IMR-90 (cell line): ENCODE results near the gene MEIKIN.

Experiments
- BHLHE40 ChIP-seq: fragments of 150-350 bp; IDR thresholded peaks from 2 replicates; pipeline ENCODE4 v1.6.1; 2016; ENCODE audit warnings: mild to moderate bottlenecking, low read depth, low read length
- CEBPB ChIP-seq: IDR thresholded peaks from 2 replicates; pipeline ENCODE4 v1.6.1; 2012; ENCODE audit warnings: low read depth, low read length, improper control_type of control experiment
- FOS ChIP-seq: fragments of 150-350 bp; IDR thresholded peaks from 2 replicates; pipeline ENCODE4 v1.6.1; 2016; ENCODE audit warnings: low read depth, low read length
- MAFK ChIP-seq: IDR thresholded peaks from 2 replicates; pipeline ENCODE4 v1.6.1; 2012; ENCODE audit warnings: low read depth, low read length, improper control_type of control experiment
- MAZ ChIP-seq: IDR thresholded peaks from 2 replicates; pipeline ENCODE4 v1.6.1; 2012; ENCODE audit warnings: low read depth, mild to moderate bottlenecking, low read length, improper control_type of control experiment, moderate library complexity, borderline replicate concordance
- MXI1 ChIP-seq: IDR thresholded peaks from 2 replicates; pipeline ENCODE4 v1.6.1; 2012; ENCODE audit warnings: low read depth, mild to moderate bottlenecking, low read length, moderate library complexity, borderline replicate concordance
- NFE2L2 ChIP-seq: fragments of 150-350 bp; IDR thresholded peaks from 2 replicates; pipeline ENCODE4 v1.6.1; 2016; ENCODE audit warnings: low read depth, mild to moderate bottlenecking, low read length
- POLR2A ChIP-seq: IDR thresholded peaks from 2 replicates; pipeline ENCODE4 v1.6.1; 2012; ENCODE audit warnings: mild to moderate bottlenecking, low read depth, low read length
- RCOR1 ChIP-seq: IDR thresholded peaks from 2 replicates; pipeline ENCODE4 v1.6.1; 2012; ENCODE audit warnings: mild to moderate bottlenecking, low read length, improper control_type of control experiment; ENCODE audit not compliant: insufficient replicate concordance
- SMC3 ChIP-seq: fragments of 150-350 bp; IDR thresholded peaks from 2 replicates; pipeline ENCODE4 v1.6.1; 2016; ENCODE audit warnings: low read depth, mild to moderate bottlenecking, antibody characterized with exemption, low read length, moderate library complexity
- TF ChIP-seq, protein P1 (sequence below): conservative IDR thresholded peaks from 2 replicates; pipeline ENCODE4 v1.5.1; 2012; ENCODE audit warnings: mild to moderate bottlenecking, low read depth, low read length, improper control_type of control experiment
- TF ChIP-seq, protein P2 (sequence below): fragments of 150-350 bp; IDR thresholded peaks from 2 replicates; pipeline ENCODE4 v1.6.1; 2017; ENCODE audit warnings: mild to moderate bottlenecking, antibody characterized with exemption, low read length, low read depth

DNA sequence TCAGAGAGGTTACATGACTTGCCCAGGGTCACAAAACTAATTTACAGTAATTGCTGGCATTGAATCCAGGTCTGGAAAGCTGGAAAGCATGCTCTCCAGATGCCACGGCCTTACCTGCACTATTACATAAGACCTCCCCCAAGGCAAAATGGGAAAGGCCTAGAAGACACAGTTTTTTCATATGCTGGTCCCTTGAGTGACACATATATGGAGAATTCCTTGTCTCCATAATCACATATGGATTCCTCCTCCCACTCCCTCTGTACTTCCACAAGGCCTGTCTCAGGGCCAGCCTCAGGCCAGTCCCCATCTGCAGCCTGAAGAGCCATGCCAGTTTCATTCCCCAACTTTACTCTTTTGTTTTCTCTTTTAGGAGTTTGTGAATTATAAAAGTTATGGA lies 28.6 kb upstream of the MEIKIN start:
- TF ChIP-seq POLR2A (no peak), SMC3 (no peak), NFE2L2 (no peak), RCOR1 (no peak), MXI1 (no peak), CEBPB (no peak), MAZ (no peak), MAFK (no peak), BHLHE40 (no peak), FOS (no peak)
- TF ChIP-seq, protein P1, sequence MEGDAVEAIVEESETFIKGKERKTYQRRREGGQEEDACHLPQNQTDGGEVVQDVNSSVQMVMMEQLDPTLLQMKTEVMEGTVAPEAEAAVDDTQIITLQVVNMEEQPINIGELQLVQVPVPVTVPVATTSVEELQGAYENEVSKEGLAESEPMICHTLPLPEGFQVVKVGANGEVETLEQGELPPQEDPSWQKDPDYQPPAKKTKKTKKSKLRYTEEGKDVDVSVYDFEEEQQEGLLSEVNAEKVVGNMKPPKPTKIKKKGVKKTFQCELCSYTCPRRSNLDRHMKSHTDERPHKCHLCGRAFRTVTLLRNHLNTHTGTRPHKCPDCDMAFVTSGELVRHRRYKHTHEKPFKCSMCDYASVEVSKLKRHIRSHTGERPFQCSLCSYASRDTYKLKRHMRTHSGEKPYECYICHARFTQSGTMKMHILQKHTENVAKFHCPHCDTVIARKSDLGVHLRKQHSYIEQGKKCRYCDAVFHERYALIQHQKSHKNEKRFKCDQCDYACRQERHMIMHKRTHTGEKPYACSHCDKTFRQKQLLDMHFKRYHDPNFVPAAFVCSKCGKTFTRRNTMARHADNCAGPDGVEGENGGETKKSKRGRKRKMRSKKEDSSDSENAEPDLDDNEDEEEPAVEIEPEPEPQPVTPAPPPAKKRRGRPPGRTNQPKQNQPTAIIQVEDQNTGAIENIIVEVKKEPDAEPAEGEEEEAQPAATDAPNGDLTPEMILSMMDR = no peak
- TF ChIP-seq, protein P2, sequence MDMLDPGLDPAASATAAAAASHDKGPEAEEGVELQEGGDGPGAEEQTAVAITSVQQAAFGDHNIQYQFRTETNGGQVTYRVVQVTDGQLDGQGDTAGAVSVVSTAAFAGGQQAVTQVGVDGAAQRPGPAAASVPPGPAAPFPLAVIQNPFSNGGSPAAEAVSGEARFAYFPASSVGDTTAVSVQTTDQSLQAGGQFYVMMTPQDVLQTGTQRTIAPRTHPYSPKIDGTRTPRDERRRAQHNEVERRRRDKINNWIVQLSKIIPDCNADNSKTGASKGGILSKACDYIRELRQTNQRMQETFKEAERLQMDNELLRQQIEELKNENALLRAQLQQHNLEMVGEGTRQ = no peak
